HG03439 (cell line): ENCODE measurements around the gene NXNL2.

Source experiments
- ATAC-seq: cut with Tn5 transposase; IDR thresholded peaks from one replicate; pipeline ENCODE4 v1.9.1; 2021; ENCODE audit warnings: mild to moderate bottlenecking, moderate library complexity; ENCODE audit not compliant: unreplicated experiment

NXNL2 gene

GRCh38 chr9:88531920-88532698, 2.9 kb upstream of the NXNL2 start:
- no peak for ATAC-seq

- no peak for ATAC-seq
These were observed 975 bp upstream of the NXNL2 start for GRCh38 chr9:88533951-88534455.

- no peak for ATAC-seq
These were observed 446 bp downstream of the NXNL2 start for GRCh38 chr9:88535226-88536022.

- ATAC-seq: no peak
These were observed 996 bp downstream of the NXNL2 start for GRCh38 chr9:88536023-88536324.

- ATAC-seq: no peak
These were observed 2.2 kb downstream of the NXNL2 start for GRCh38 chr9:88536951-88537760.

GRCh38 chr9:88537761-88538091, 2.7 kb downstream of the NXNL2 start:
- no peak for ATAC-seq

GRCh38 chr9:88538311-88539085, 3.5 kb downstream of the NXNL2 start:
- ATAC-seq: no peak

- ATAC-seq: no peak
These were observed 4.3 kb downstream of the NXNL2 start for GRCh38 chr9:88539246-88539645.

- ATAC-seq: no peak
These were observed 5.3 kb downstream of the NXNL2 start for GRCh38 chr9:88540251-88540763.

- ATAC-seq: no peak
These were observed 9.3 kb downstream of the NXNL2 start for GRCh38 chr9:88544245-88544644.

- no peak for ATAC-seq
These were observed 16.7 kb downstream of the NXNL2 start for GRCh38 chr9:88551546-88552137.

GRCh38 chr9:88553350-88553749, 18.4 kb downstream of the NXNL2 start:
- no peak for ATAC-seq

- ATAC-seq: no peak
These were observed 20.4 kb downstream of the NXNL2 start for GRCh38 chr9:88555268-88555980.

- no peak for ATAC-seq
These were observed 24.7 kb downstream of the NXNL2 start for GRCh38 chr9:88559661-88560060.

- ATAC-seq: no peak
These were observed 32.9 kb downstream of the NXNL2 start for GRCh38 chr9:88567870-88568269.

GRCh38 chr9:88571419-88571818, 36.4 kb downstream of the NXNL2 start:
- ATAC-seq: no peak

- no peak for ATAC-seq
These were observed 37.7 kb downstream of the NXNL2 start for GRCh38 chr9:88572684-88573083.

- no peak for ATAC-seq
These were observed 40.0 kb downstream of the NXNL2 start for GRCh38 chr9:88574953-88575352.
